NT2/D1 (cell line): ENCODE results near the gene TTC19.

ENCODE experiments used
- SUZ12 ChIP-seq: IDR thresholded peaks from 2 replicates; pipeline ENCODE4 v1.6.1; 2011; ENCODE audit not compliant: insufficient read length, insufficient read depth; ENCODE audit errors: extremely low read depth
- YY1 ChIP-seq: IDR thresholded peaks from 2 replicates; pipeline ENCODE4 v1.6.1; 2011; ENCODE audit not compliant: insufficient read length, insufficient read depth
- ZNF274 ChIP-seq: IDR thresholded peaks from 2 replicates; pipeline ENCODE4 v1.6.1; 2011; ENCODE audit warnings: mild to moderate bottlenecking, low read depth, low read length

DNA sequence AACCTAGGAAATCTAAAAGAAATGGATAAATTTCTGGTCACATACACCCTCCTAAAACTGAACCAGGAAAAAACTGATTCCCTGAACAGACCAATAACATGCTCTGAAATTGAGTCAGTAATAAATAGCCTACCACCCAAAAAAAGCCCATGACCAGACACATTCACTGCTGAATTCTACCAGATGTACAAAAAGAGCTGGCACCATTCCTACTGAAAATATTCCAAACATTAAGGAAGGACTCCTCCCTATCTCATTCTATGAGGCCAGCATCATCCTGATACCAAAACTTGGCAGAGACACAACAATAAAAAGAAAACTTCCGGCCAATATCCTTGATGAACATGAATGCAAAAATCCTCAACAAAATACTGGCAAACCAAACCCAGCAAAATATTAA lies 52.9 kb downstream of the TTC19 start:
- TF ChIP-seq YY1 (no peak), ZNF274 (no peak), SUZ12 (no peak)
